ENCODE data around the gene DDX42.

DNA sequence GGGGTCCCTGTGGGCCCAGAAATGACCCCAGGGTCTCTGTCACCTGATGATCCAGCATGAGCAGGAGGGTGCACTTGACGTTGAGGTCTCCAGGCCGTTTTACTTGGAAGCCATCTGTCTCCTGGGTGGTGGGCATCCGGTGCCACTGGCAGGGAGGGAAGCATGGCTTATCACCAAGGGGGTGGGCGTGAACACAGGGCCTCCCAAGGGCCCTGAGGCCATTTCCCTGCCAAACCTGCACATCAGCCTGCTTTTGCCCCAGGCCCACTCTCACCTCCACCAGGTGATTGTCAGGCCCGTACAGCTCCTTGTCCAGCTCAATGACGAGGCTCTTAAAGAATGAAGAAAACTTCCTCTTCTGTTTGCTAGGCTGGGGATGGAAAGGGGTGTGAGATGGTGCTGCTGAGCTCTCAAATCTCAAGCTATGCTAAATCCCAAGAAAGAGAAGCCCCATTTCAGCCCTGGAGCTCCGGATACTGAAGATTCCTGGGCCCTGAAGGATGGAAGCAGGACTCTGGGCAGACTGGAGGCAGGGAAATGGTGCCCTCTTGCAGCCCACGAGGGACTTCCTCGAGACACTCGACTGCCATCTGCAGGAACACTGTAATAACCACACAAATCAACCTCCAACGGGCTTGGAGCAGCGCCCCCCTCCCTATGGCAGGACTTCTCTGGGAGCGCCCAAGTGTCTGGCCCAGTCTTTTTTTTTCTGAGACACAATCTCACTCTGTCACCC is 60.6 kb downstream of the DDX42 start:
- TF ChIP-seq EZH2phosphoT487 (IDR thresholded peaks at IDR 0.05; ENCODE audit: low read length) (no peak), CTCF (IDR thresholded peaks at IDR 0.05; ENCODE audit: low read length) (peak; percentile 73), EZH2 (optimal IDR thresholded peaks at IDR 0.05; ENCODE audit: low read depth, low read length) (no peak)

Data from MM.1S (cell line).